GM19240 (cell line): ENCODE results near the gene DKK3.
"Not testable (repeated sequence)": the region's sequence is repeated elsewhere in the genome, so short reads cannot be mapped to it uniquely, and the experiment has no call there.

ENCODE experiments used
- DNase-seq: peaks from one replicate; pipeline ENCODE4 v3.0.0; 2011; ENCODE audit warnings: low spot score; ENCODE audit not compliant: insufficient read length

The DKK3 gene

DNA sequence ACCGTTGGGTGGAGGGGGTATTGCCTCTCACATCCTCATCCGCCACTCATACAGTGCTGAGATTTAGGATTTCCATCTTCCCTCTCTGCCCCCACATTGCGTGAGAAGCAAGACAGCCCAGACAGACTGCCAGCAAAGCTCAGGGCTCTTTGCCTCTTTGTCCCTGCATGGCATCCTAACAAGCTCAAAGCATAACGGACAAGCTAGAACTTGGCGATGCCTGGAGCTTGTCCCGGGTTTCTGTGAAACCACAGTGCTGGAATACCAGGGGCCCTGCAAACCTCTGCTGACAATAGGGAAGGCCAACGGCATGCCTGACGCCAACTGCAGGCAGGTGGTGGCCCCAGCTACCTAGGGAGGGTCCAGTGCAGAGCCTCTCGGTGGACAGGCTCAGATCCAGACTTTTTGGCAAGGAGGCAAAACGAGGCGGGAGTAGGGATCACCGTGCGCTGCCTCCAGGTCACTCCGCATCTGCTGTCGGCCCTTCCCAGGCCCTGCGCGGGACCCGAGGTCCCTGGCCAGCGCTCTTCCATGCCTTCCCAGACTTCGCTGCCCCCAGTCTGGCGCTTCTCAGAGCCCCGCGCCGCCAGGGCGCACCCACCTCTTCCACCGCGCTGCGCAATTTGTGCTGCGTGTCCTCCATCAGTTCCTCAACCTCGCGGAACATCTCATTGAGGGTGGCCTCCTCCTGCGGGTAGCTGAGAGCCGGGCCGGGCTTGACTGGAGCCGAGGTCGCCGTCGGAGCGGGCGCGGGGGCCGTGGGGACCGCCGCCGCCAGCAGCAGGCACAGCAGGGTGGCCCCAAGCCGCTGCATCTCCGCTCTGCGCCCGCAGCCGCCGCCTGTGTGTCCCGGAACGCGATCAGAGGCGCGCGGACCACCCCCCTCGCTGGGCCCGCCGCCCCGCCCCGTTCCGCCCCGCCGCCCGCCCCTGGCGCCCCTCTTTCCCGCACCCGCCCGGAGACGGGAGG lies at the start of gene DKK3:
Gene DKK3 (minus strand): TSS at position 858 of the 969 bp plus-strand sequence. CDS start 44 bp downstream, at position 814.
- no peak for DNase-seq

DNA sequence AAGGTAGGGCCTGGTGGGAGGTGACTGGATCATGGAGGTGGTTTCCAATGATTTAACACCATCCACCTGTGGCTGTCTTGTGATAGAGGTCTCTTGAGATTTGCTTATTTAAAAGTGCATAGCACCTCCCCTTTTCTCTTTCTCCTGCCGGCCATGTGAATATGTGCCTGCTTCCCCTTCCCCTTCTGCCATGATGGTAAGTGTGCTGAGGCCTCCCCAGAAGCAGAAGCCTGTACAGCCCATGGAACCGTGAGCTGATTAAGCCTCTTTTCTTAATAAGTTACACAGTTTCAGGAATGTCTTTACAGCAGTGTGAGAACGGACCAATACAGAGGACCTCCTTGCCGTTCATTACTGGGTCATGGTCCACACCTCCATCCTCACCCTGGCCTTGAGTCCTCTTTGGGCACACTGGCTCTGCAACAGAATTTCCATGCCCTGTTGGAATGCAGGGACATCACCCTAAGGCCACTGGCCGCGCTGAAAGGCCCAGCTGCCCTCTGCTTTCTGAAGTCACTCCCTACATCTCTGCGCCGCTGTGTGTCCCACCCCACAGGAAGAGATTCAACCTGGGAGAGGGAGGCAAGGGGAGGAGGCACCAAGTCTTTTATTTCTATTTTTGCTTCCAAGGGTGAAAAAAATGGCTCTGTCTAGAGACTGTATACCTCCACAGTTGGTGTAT lies 49.0 kb upstream of the DKK3 start:
- DNase-seq: no peak

DNA sequence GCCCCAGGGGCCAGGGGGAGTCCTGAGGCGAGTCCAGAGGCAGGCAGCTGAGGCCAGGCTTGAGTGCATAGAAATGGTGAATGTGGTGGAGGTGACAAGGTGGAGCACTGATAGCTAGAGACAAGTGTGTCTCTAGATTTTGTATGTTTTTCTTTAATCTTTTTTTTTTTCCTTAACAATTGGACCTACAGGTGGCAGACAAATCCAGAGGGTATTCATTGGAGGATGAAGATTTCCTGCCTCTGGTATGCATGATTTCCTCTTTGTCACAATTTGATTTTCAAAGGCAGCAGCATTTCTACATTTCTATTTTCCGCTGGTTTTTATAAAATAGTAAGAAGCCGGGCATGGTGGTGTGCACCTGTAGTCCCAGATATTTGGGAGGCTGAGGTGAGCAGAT lies 47.7 kb upstream of the DKK3 start:
- DNase-seq: no peak

DNA sequence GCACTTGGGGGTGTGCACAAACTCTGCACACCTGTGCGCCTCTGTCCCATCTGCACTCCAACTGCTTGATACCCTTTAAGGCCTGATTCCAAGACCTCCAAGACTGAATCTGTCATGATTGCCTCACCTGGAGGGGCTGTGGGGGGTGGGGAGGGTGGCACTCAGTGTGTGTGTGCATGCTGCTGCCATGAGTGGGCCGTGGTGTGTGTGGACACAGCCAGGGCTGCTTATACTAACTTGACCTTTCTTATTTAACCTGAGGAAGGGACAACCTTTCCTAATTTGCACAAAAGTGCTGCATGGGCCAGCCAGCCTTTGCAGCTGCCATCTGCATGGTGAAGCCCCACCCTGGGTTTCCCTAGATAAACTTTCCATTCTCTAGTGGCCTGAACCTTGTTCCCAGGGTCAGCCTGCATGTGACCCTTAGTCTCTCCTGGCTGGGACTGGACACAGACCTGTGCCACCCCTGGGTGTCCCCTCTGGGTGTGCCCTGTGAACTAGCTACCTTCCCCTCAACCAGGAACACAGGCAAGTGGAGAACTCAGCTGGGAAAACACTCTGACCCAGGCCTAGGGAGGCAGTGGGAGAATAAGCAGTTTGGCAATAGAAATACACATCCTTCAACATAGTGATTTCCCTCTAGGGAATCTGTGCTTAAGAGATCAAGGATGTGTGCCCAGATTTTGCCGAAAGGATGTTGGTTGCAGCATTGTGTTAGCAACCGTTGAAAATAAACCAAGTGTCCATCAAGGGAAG lies 45.4 kb upstream of the DKK3 start:
- no peak for DNase-seq

DNA sequence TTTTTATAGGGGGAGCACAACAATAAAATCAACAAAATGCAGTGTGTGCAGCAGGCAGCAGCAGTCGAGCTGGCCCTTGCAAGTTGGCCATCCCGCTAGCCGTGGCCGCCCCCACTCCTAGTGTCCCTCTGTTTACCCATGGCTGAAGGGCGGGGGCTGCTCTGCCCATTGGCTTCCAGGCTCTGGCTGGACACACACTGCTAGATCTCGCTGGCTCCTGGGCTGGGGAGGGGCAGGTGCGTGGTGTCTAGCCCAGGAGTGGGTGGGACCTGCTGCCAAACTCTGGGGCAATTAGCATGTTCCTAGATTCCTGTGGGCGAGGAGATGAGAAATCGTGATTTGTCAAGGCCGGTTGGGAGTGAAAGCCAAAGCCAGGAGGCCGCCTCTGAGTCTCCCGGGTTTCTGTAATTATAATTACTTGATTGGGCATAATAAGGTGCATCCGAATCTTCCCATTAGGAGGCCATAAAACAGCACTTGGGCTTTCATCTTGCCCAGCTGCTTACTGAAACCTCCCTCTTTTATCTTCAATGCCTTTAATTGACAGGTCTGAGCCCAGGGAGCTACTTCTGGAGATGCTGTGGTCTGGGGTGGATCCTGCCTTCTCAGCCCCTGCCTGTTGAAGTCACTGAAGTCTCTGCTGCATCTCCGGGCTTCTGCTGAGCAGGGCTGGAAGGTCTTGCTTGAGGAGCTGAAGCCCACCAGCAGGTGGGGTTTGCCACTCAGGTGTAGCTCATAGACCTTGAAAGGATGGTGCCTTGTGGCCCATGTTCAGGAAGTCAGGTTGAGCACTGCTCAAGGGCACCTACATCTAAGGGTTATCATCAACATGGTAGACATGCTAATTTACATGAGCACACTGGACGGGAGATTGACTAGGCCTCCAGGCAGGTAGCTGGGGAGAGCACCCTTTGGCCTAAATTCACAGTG lies 44.5 kb upstream of the DKK3 start:
- DNase-seq: no peak

DNA sequence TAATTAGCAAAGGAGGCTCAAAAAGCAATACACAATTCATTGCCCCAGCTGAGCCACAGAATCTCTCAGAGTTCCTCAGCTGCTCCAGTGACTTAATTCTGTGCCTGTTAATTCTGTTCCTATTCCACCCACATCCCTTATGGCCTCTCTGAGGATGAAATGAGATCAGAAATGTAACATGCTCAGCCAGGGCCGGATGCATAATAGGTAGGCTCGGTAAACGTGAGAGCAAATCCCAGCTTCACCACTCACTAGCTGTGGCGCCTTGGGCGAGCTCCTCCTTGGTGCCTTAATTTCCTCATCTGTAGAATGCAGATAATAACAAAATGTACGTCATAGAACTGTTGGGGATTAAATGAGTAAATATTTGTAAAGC lies 42.8 kb upstream of the DKK3 start:
- no peak for DNase-seq

DNA sequence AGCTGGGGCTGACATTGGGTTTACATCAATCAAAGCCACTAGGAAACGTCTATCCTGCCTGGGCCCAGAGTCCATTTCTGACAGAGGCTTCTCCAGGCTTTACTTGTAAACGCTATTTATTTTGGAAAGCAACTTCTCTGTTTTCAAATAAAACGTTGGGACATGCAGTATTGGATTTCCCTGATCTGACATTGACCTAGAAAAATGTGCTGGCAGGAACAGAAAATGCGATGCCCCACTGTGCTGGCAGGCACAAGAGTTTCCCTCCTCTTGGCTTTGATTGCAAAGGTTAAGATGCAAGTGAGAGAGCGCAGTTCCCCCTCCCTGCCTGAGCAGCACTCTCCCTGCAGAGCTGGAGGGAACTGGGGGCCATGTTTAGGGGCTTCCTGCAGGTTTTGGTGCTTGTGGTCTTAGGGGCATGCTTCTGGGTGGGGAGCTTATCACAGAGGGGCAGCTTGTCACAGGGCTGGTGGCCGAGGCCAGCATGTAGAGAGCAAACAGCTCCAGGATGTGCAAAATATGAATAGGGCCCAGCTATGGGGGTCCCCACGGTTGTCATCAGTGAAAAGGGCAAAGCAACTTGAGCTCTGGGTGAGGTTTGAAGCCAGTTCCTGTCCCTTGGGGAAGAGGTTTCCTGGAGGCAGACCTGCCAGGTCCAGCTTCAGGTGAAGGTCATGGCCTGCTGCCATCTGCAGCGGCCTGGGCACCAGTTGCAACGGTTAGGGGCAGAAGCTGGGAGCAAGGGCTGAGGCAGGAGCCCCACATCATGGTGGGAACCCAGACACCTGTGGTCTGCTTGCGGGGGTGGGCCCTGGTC lies 42.3 kb upstream of the DKK3 start:
- no peak for DNase-seq

DNA sequence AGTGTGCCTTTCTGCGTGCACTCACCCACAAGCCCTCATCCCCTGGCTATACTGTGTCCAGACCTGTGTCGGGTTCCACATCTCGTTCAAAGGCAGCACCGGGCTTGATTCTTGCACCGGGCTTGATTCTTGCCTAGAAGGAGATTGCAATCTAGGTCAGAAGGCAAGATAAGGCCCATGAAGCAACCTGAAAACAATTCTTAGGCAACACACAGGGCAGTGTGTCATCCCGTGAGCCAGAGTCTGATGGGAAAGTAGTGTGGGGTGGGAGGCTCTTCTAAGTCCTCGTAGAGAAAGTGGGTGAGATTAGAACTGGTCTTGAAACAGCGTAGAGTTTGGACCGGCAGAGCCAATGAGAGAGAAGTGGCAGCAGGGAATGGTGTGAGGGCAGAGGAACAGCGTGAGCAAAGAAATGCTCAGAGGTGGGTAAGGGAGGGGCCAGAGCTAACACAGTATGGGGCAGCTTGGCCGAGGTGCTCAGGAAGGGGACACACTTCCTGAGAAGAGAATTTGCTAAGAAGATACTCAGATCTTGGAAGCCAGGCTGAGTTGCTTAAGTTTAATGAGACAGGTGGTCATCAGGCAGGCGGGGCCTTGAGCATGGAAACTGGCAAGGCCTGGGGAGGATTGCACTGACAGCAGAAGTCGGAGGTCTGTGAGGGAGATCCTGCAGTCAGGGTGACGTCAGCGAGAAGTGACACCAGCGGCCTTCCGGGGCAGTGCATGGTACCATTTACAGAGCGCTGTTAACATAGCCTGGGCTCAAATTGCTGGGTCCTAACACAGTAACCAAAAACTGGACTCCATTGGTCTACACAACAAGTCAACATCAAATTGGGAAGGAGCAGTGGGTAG lies 40.7 kb upstream of the DKK3 start:
- no peak for DNase-seq

DNA sequence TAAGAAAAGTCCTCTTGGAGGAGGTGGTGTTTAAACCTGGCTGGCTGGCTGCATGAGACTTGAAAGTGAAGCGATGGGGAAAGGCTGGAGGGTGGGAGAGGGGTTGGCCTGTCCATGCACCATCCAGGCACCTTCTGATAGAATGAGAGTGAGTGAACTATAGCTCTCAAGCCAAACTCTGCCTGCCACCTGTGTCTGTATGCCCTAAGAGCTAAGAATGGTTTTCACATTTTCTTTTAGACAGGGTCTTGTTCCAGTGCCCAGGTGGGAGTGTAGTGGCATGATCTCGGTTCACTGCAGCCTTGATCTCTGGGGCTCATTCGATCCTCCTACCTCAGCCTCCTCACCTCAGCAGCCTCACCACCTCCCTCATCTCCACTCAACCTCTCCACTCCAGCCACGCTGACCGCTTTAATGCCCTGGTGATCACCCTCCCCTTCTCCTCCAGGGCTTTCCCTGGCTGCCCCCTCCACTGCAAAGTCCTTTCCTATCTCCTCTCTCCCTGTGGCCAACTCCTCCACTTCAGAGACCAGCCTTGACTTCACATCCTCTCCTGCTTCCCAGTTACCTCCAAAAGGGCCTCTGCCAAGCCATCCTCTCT lies 38.3 kb upstream of the DKK3 start:
- DNase-seq: no peak

DNA sequence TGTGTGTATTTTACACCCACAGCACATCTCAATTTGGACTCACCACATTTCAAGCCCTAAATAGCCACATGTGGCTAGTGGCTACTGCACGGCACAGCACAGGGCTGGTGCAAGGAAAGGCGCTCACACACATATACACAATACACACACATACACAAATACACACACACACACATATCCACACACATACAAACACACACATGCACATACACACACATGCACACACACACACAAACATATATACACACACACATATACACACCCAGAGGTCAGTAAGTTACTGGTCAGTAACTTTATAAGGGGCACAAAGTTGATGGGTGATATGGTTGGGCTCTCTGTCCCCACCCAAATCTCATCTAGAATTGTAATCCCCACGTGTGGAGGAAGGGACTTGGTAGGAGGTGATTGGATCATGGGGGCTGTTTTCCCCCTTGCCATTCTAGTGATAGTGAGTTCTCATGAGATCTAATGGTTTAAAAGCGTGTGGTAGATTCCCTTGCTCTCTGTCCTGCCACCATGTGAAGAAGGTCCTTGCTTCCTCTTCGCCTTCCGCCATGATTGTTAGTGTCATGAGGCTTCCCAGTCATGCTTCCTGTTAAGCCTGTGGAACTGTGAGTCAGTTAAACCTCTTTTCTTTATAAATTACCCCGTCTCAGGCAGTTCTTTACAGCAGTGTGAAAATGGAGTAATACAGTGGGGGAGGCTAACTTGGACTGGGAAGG lies 37.6 kb upstream of the DKK3 start:
- DNase-seq: no peak

DNA sequence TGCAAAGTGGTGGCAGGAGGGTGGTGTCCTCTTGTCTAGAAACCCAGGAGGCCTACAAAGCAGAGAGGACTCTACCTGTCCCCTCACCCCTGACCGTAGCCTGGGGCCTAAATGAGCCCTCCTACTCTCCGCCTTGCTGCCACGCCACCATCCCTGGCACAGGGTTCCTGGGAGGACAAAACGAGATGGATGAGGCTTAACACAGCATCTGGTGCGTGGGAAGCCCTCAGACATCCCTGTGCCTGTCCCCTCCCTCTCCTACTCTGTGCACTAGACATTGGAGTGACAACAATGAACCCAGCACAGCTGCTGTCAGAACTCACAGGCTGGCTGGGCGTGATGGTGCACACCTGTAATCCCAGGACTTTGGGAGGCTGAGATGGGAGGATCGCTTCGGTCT lies 36.4 kb upstream of the DKK3 start:
- no peak for DNase-seq

DNA sequence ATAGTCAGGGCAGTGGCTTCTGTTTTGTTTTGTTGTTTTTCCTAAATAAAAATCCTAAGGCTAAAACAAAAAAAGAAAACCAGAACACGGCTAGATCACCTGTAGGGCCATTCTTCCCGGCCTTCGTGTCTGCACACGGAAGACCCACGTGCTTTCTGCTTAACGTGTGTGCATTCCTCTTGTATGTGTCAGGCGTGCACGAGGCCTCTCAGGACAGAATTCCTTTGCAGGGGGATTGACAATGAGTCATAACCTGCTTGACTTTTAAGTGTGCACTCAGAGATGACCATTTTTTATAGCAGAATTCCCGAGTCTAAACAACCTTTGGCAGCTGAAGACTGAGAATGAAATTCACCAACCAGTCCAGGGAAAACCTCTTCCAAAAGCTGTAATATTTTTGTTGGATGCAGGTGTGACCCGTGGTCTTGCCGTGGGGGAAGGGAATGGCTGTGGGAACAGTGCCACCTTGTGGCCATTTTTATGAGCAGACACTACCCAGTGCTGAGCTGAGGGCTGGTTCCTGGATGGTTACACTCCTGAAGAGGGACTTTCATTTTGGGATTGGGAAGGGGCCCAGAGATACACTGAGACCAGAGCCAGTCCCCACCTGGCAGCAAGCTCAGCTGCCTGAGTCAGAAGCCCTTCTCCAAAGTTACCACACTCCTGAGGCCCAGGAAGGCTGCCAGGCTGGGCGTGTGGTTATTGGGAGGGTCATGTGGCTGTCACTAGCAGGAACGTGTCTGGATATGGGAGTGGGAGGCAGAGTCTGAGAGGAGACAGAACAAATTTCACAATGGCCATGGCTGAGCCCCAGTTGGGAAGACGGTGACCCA lies 35.7 kb upstream of the DKK3 start:
- DNase-seq: peak; percentile 47

DNA sequence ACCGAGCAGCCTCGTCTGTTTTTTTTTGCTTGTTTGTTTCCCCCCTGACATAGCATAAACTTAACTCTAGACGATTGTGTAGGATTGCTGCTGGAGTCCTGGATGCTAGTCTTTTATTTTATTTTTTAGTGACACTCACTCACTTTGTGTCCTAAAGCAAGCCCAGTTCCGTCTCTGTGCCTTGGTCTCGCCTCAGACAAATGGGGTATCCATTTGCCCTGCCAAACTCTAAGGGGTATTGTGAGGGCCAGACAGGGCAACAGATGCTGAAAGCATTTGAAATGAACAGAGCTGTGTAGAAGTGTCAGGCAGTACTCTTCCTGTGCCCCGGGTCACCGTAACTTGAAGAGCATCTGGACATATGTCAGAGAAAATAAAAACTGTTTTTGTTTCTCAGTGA lies 34.8 kb upstream of the DKK3 start:
- DNase-seq: no peak

DNA sequence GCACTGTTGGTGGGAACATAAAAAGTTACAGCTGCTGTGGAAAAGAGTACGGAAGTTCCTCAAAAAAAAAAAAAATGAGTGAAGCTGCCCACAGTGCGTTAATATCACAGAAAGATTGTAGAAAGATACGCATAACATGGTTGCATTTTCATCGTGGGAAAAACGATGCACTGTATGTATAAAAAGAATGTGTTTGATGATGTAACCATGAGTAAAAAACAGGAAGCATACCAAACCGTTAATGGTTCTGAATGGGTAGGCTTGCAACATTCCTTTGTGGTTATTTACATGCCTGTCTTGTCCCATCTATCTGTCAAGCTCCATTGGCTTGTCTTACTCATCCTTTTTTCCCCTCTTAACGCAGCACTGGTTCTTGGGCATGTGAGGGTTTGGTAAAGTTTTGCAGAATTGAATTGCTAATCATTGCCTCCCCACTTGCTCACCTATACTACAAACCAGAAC lies 33.8 kb upstream of the DKK3 start:
- no peak for DNase-seq

DNA sequence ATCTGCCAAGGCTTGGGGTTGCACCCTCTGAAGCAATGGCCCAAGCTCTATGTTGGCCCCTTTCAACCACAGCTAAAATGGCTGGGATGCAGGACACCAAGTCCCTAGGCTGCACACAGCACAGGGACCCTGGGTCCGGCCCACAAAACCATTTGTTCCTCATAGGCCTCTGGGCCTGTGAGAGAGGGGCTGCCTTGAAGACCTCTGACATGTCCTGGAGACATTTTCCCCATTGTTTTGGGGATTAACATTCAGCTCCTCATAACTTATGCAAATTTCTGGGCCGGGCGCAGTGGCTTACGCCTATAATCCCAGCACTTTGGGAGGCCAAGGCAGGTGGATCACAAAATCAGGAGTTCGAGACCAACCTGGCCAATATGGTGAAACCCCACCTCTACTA lies 32.3 kb upstream of the DKK3 start:
- DNase-seq: not testable (repeated sequence)

DNA sequence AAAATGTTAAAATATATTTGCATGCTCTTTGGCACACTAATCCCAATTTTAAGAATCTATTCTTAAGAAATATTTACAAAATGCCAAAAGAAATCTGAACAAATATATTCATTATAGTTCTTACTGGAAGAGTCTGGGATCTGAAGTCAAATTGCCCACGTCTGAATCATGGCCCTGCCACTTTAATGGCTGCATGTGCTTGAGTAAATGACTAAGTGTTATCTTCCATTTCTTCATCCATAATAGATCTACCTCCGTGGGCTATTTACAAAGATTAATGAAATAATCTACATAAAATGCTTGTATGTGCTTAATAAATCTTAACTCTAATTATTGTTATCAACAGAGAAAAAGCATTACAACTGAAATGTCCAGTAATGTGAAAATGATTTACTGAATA lies 24.5 kb upstream of the DKK3 start:
- DNase-seq: no peak
